GM12878 (cell line): Measurements from ENCODE around the gene LANCL1. TPM values are rescaled to one million over a fixed set of nuclear protein-coding genes. Genes with fewer than 3 reads are reported as not detected.

Experiments used
- ATAC-seq: fragments of 200-7000 bp; cut with Tn5 transposase; 3 replicates; pipeline ENCODE4 v1.9.1; 2020; ENCODE audit warnings: mild to moderate bottlenecking, moderate library complexity
- BruUV-seq: library from RNA; stranded (reverse); fragments of 400-500 nt; replicated peaks from 2 replicates; lab custom pipeline; 2021; lab: Mats Ljungman, UMichigan
- CTCF ChIA-PET: fragments of 300-600 bp; sonication (Branson Sonifier 250); formaldehyde crosslinking; extraction: SDS; loops from one replicate; lab custom pipeline; 2021; ENCODE audit warnings: inconsistent platforms; lab: Yijun Ruan, JAX
- POLR2A ChIA-PET: fragments of 350-600 bp; formaldehyde crosslinking; extraction: SDS; loops from one replicate; lab custom pipeline; 2021; ENCODE audit warnings: inconsistent platforms; lab: Charles Lee
- RAD21 ChIA-PET: fragments of 300-600 bp; sonication (Branson Sonifier 250); formaldehyde crosslinking; loops from one replicate; lab custom pipeline; 2023; ENCODE audit warnings: antibody characterized with exemption; ENCODE audit not compliant: unreplicated experiment; lab: Charles Lee
- SMC1A ChIA-PET: fragments of 300-600 bp; sonication (Branson Sonifier 250); formaldehyde crosslinking; loops from one replicate; lab custom pipeline; 2023; ENCODE audit not compliant: unreplicated experiment, uncharacterized antibody; lab: Charles Lee
- DNase-seq: peaks from one replicate; pipeline ENCODE4 v3.0.0-alpha.2; 2011; ENCODE audit warnings: low read depth, low spot score
- FAIRE-seq: peaks from 3 replicates; lab custom pipeline; 2011; peaks lifted over from hg19 to GRCh38; lab: Jason Lieb, UNC
- H2AFZ ChIP-seq: 2 replicates; pipeline ENCODE4 v1.6.0; 2011; ENCODE audit warnings: low read depth, low read length, control low read depth; ENCODE audit not compliant: control insufficient read depth
- H3K27ac ChIP-seq: 2 replicates; pipeline ENCODE4 v1.5.1; 2011; ENCODE audit warnings: control low read depth; ENCODE audit not compliant: control insufficient read depth, insufficient read depth
- H3K27me3 ChIP-seq, 2 experiments: replicated peaks in 1 of 2; 2 replicates each; pipeline versions ENCODE4 v1.6.0 to v1.6.1; 2011; ENCODE audit warnings: low read length in 1 of 2; ENCODE audit not compliant: control insufficient read depth in 2 of 2, insufficient read depth in 2 of 2
- H3K36me3 ChIP-seq, 2 experiments: 2 replicates each; pipeline ENCODE4 v1.5.1; 2011; ENCODE audit warnings: low read length in 1 of 2; ENCODE audit not compliant: control insufficient read depth in 2 of 2, insufficient read depth in 2 of 2
- H3K4me1 ChIP-seq: 2 replicates; pipeline ENCODE4 v1.6.1; 2011; ENCODE audit warnings: mild to moderate bottlenecking, low read length, moderate library complexity, mixed read lengths; ENCODE audit not compliant: control insufficient read depth, insufficient read depth
- H3K4me2 ChIP-seq: 2 replicates; pipeline ENCODE4 v1.6.0; 2011; ENCODE audit warnings: control low read depth; ENCODE audit not compliant: control insufficient read depth, insufficient read depth
- H3K4me3 ChIP-seq: fragments of 200-600 bp; sonication (generic); 2 replicates; pipeline ENCODE4 v1.5.1; 2016
- H3K79me2 ChIP-seq: 2 replicates; pipeline ENCODE4 v1.6.0; 2011; ENCODE audit warnings: low read length; ENCODE audit not compliant: control insufficient read depth, insufficient read depth
- H3K9ac ChIP-seq: 2 replicates; pipeline ENCODE4 v1.8.0; 2011; ENCODE audit warnings: low read length, control low read depth, mixed read lengths; ENCODE audit not compliant: control insufficient read depth, insufficient read depth
- H3K9me3 ChIP-seq: replicated peaks from 3 replicates; pipeline ENCODE4 v1.5.1; 2011; ENCODE audit warnings: mild to moderate bottlenecking, low read length; ENCODE audit not compliant: control insufficient read depth, insufficient read depth
- H4K20me1 ChIP-seq: 2 replicates; pipeline ENCODE4 v1.6.0; 2011; ENCODE audit not compliant: control insufficient read depth, insufficient read depth
- BACH1 ChIP-seq: fragments of 450-650 bp; IDR thresholded peaks from 2 replicates; pipeline ENCODE4 v1.6.1; 2017; ENCODE audit warnings: mild to moderate bottlenecking, borderline replicate concordance
- CBX5 ChIP-seq: sonication (generic); IDR thresholded peaks from 2 replicates; pipeline ENCODE4 v1.6.1; 2016; ENCODE audit warnings: low read depth, moderate library complexity, mild to moderate bottlenecking, inconsistent platforms
- HDAC6 ChIP-seq: fragments of 200-600 bp; sonication (generic); IDR thresholded peaks from one replicate; pipeline ENCODE4 v1.8.0; 2017; ENCODE audit warnings: antibody characterized with exemption; ENCODE audit not compliant: unreplicated experiment
- HDGF ChIP-seq: fragments of 450-650 bp; IDR thresholded peaks from 2 replicates; pipeline ENCODE4 v1.6.1; 2016; ENCODE audit warnings: antibody characterized with exemption
- LARP7 ChIP-seq: fragments of 450-650 bp; IDR thresholded peaks from 2 replicates; pipeline ENCODE4 v1.6.1; 2017; ENCODE audit warnings: mild to moderate bottlenecking
- MLLT1 ChIP-seq: fragments of 450-650 bp; IDR thresholded peaks from 2 replicates; pipeline ENCODE4 v1.6.1; 2016; ENCODE audit warnings: mild to moderate bottlenecking
- NBN ChIP-seq: fragments of 450-650 bp; IDR thresholded peaks from 2 replicates; pipeline ENCODE4 v1.6.1; 2016
- NFYA ChIP-seq: IDR thresholded peaks from 2 replicates; pipeline ENCODE4 v1.6.1; 2011; ENCODE audit warnings: low read depth, mild to moderate bottlenecking, low read length, improper control_type of control experiment, borderline replicate concordance
- SIN3A ChIP-seq: IDR thresholded peaks from 2 replicates; pipeline ENCODE4 v1.6.1; 2012; ENCODE audit warnings: low read depth, low read length, improper control_type of control experiment
- SKIL ChIP-seq: fragments of 450-650 bp; IDR thresholded peaks from 2 replicates; pipeline ENCODE4 v1.6.1; 2017; ENCODE audit warnings: mild to moderate bottlenecking, low read depth, inconsistent platforms; ENCODE audit not compliant: poor library complexity, severe bottlenecking
- SMAD5 ChIP-seq: IDR thresholded peaks from 2 replicates; pipeline ENCODE4 v1.6.1; 2016; ENCODE audit warnings: antibody characterized with exemption, low read depth
- SMC3 ChIP-seq: IDR thresholded peaks from 2 replicates; pipeline ENCODE4 v1.6.1; 2011; ENCODE audit warnings: low read length, improper control_type of control experiment, borderline replicate concordance
- SP1 ChIP-seq: IDR thresholded peaks from one replicate; pipeline ENCODE4 v1.6.1; 2011; ENCODE audit warnings: low read depth, low read length
- SREBF2 ChIP-seq: IDR thresholded peaks from 2 replicates; pipeline ENCODE4 v1.6.1; 2012; ENCODE audit warnings: mild to moderate bottlenecking, low read length
- STAT3 ChIP-seq: IDR thresholded peaks from 2 replicates; pipeline ENCODE4 v1.6.1; 2011; ENCODE audit warnings: low read depth, low read length, improper control_type of control experiment
- ZSCAN29 ChIP-seq: fragments of 450-650 bp; IDR thresholded peaks from 2 replicates; pipeline ENCODE4 v1.6.1; 2017; ENCODE audit warnings: mild to moderate bottlenecking, moderate library complexity
- WGBS: methylation state at CpG from one replicate; pipeline ENCODE4 v1.1.6; 2016; ENCODE audit warnings: low lambda C conversion rate; ENCODE audit not compliant: insufficient replicate concordance, insufficient coverage; ENCODE audit errors: missing lambda C conversion rate; 5-methylcytosine and 5-hydroxymethylcytosine counted together
- in situ Hi-C: fragments of 300-500 bp; cut with MboI; formaldehyde crosslinking; loops from 9 replicates; pipeline ENCODE4 v1.14.3; 2018; ENCODE audit warnings: mixed read lengths
- intact Hi-C: fragments of 100-400 bp; cut with micrococcal nuclease; formaldehyde crosslinking; loops from one replicate; pipeline ENCODE4 v1.14.2; 2022; ENCODE audit not compliant: unreplicated experiment
- polyA plus RNA-seq, 11 experiments: library from polyadenylated mRNA; depleted of rRNA in 4 of 11; unstranded in 6 of 11; stranded (reverse) in 5 of 11; fragments of >200 nt; fragmentation: Nextera tagmentation in 4 of 11; fragmentation: Illumina TruSeq in 1 of 11; extraction: Ambion mirVana in 4 of 11; extraction: Trizol in 1 of 11; gene quantifications; 1 replicate in 1 of 11; 2 replicates in 10 of 11; pipeline versions ENCODE4 v1.2.1 to v1.2.3, GENCODE V29; 2011 to 2016; ENCODE audit warnings: inconsistent platforms in 2 of 11, missing spikeins in 2 of 11, low read depth in 1 of 11
- total RNA-seq, 4 experiments: library from RNA; depleted of rRNA in 3 of 4; stranded (reverse); fragments of >200 nt in 3 of 4; fragmentation: Illumina TruSeq in 1 of 4; extraction: Trizol in 1 of 4; gene quantifications; 2 replicates each; pipeline versions ENCODE4 v1.2.1 to v1.2.3, GENCODE V29; 2013 to 2021
- TF ChIP-seq, protein P1 (sequence below): fragments of 450-650 bp; IDR thresholded peaks from 2 replicates; pipeline ENCODE4 v1.6.1; 2017; ENCODE audit warnings: low read depth, mild to moderate bottlenecking, moderate library complexity
- TF ChIP-seq, protein P2 (sequence below): IDR thresholded peaks from 2 replicates; pipeline ENCODE4 v1.6.1; 2012; ENCODE audit warnings: low read length, inconsistent platforms

Gene LANCL1
- total and polyA plus RNA-seq, 10 of the 15 experiments (the other 5 are each of a cell fraction or from before 2014, with no cell fraction given): 13.6 to 79.1 (median 26.9) TPM

GRCh38 chr2:210503725-210504191 lies 27.2 kb upstream of the LANCL1 start:
- SMC1A ChIA-PET: interaction anchor here (0.5 to 2.7 kb wide), 15 partner anchors 10 to 654 kb away, joined by 3 to 13 read pairs (median 4); no protein-coding TSS in a partner anchor
- in situ Hi-C loops (no loop called here), intact Hi-C loops (loop anchor here (2.0 kb wide), 1 partner anchor 59 kb away; no protein-coding TSS in a partner anchor)
- no peak overlapping the region for H2AFZ ChIP-seq
- RAD21 ChIA-PET: interaction anchor here (0.7 to 1.8 kb wide), 3 partner anchors 15 to 42 kb away, joined by 3 to 8 read pairs (median 3); no protein-coding TSS in a partner anchor
- H3K9ac ChIP-seq: no peak overlapping the region
- DNase-seq: no peak
- 18% methylated on average over 5 of the region's 5 CpGs for WGBS
- no peak overlapping the region for H3K4me2 ChIP-seq
- H3K27ac ChIP-seq: no peak overlapping the region
- BruUV-seq: no TSS peak
- CTCF ChIA-PET: interaction anchor here (0.6 to 3.7 kb wide), 49 partner anchors 7 to 532 kb away, joined by 3 to 37 read pairs (median 6); no protein-coding TSS in a partner anchor
- no peak for ATAC-seq
- no peaks in the 10 kb centered on the region for H3K79me2 ChIP-seq
- no peaks in the 10 kb centered on the region for H3K4me1 ChIP-seq
- no peaks in the 10 kb centered on the region for H3K27me3 ChIP-seq
- no peak overlapping the region for H3K4me3 ChIP-seq
- FAIRE-seq: no peak
- POLR2A ChIA-PET: interaction anchor here (1.5 kb wide), 1 partner anchor 28 kb away, joined by 3 read pairs; the partner anchor contains the start of gene LANCL1
- H3K9me3 ChIP-seq: no peaks in the 10 kb centered on the region; the same call in 2 of the 3 replicates
- no peaks in the 10 kb centered on the region; the same call in 1 of the 2 replicates for H4K20me1 ChIP-seq
- H3K36me3 ChIP-seq: no peaks in the 10 kb centered on the region
- TF ChIP-seq NFYA (no peak), MLLT1 (no peak), SKIL (no peak), HDAC6 (no peak), SIN3A (no peak), CBX5 (no peak), BACH1 (no peak), LARP7 (no peak), STAT3 (no peak), ZSCAN29 (no peak), SMC3 (no peak), SREBF2 (no peak), SMAD5 (no peak), NBN (no peak), SP1 (no peak), HDGF (no peak)
- TF ChIP-seq, protein P1, sequence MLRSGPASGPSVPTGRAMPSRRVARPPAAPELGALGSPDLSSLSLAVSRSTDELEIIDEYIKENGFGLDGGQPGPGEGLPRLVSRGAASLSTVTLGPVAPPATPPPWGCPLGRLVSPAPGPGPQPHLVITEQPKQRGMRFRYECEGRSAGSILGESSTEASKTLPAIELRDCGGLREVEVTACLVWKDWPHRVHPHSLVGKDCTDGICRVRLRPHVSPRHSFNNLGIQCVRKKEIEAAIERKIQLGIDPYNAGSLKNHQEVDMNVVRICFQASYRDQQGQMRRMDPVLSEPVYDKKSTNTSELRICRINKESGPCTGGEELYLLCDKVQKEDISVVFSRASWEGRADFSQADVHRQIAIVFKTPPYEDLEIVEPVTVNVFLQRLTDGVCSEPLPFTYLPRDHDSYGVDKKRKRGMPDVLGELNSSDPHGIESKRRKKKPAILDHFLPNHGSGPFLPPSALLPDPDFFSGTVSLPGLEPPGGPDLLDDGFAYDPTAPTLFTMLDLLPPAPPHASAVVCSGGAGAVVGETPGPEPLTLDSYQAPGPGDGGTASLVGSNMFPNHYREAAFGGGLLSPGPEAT: no peak
- TF ChIP-seq, protein P2, sequence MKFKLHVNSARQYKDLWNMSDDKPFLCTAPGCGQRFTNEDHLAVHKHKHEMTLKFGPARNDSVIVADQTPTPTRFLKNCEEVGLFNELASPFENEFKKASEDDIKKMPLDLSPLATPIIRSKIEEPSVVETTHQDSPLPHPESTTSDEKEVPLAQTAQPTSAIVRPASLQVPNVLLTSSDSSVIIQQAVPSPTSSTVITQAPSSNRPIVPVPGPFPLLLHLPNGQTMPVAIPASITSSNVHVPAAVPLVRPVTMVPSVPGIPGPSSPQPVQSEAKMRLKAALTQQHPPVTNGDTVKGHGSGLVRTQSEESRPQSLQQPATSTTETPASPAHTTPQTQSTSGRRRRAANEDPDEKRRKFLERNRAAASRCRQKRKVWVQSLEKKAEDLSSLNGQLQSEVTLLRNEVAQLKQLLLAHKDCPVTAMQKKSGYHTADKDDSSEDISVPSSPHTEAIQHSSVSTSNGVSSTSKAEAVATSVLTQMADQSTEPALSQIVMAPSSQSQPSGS: no peak
